Measurements from ENCODE around the gene RASA3. TPM values are rescaled to one million over a fixed set of nuclear protein-coding genes. Genes with fewer than 3 reads are reported as not detected.

RASA3 gene
- total and polyA plus RNA-seq, 10 of the 15 experiments (the other 5 are each of a cell fraction or from before 2014, with no cell fraction given) = 0.79 to 33.9 (median 17.6) TPM

DNA sequence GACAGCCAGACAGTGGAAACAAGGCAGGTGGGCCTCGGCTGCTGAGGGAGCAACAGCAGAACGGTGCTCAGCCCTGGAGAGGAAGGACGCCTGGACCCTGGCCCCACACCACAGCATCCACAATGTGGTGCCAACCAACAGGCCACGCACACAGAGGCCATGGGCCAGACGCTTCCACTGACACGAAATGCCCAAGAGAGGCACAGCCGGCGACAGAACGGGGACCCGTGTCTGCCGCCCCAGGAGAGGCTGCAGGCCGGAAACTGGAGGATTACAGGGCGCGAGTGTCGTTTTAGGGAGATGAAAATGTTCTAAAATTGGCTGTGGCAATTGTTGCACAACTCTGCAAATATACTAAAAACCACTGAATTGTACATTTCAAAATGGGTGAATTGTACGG, 69.7 kb downstream of the RASA3 start:
- 81% methylated on average over 16 of the region's 16 CpGs for WGBS (ENCODE audit: insufficient coverage, insufficient replicate concordance, low lambda C conversion rate, missing lambda C conversion rate)
- no peak overlapping the region for H2AFZ ChIP-seq (ENCODE audit: control insufficient read depth, low read depth, low read length)
- H3K4me2 ChIP-seq (ENCODE audit: control insufficient read depth, insufficient read depth) = no peak overlapping the region
- intact Hi-C loops (cut with micrococcal nuclease; ENCODE audit: unreplicated experiment) (no loop called here), in situ Hi-C loops (cut with MboI) (no loop called here)
- no peaks in the 10 kb centered on the region for H3K27me3 ChIP-seq (replicated peaks in 1 of 2; ENCODE audit: control insufficient read depth in 2 of 2, insufficient read depth in 2 of 2, low read length in 1 of 2)
- peaks cover 14% of the 10 kb centered on the region for H3K79me2 ChIP-seq (ENCODE audit: control insufficient read depth, insufficient read depth, low read length)
- FAIRE-seq = no peak
- ChIA-PET CTCF (no interaction called here), SMC1A (ENCODE audit: uncharacterized antibody, unreplicated experiment) (no interaction called here), POLR2A (no interaction called here), RAD21 (ENCODE audit: unreplicated experiment) (no interaction called here)
- H3K27ac ChIP-seq (ENCODE audit: control insufficient read depth, insufficient read depth) = no peak overlapping the region
- TF ChIP-seq IRF3 (IDR thresholded peaks at IDR 0.05) (no peak), POLR2AphosphoS2 (IDR thresholded peaks at IDR 0.05; ENCODE audit: low read depth, low read length) (no peak), ZNF207 (IDR thresholded peaks at IDR 0.05; ENCODE audit: borderline replicate concordance) (no peak), HDAC6 (IDR thresholded peaks at IDR 0.05; ENCODE audit: unreplicated experiment) (no peak), RB1 (IDR thresholded peaks at IDR 0.05; ENCODE audit: borderline replicate concordance) (no peak), YY1 (IDR thresholded peaks at IDR 0.05; ENCODE audit: low read depth, low read length) (no peak), SUPT20H (IDR thresholded peaks at IDR 0.05; ENCODE audit: borderline replicate concordance, control insufficient read depth, low read depth, low read length) (no peak), MTA3 (IDR thresholded peaks at IDR 0.05; ENCODE audit: borderline replicate concordance, low read length) (no peak), ZBTB11 (CRISPR knock-in tag; IDR thresholded peaks at IDR 0.05) (no peak), LARP7 (IDR thresholded peaks at IDR 0.05) (no peak), NR2F1 (conservative IDR thresholded peaks at IDR 0.05) (no peak), NFXL1 (IDR thresholded peaks at IDR 0.05; ENCODE audit: borderline replicate concordance) (no peak), HDGF (IDR thresholded peaks at IDR 0.05) (no peak), MEF2A (IDR thresholded peaks at IDR 0.05; ENCODE audit: insufficient read depth, low read depth, low read length) (no peak), RCOR1 (conservative IDR thresholded peaks at IDR 0.05; ENCODE audit: low read depth, low read length) (no peak), ZBTB4 (CRISPR knock-in tag; IDR thresholded peaks at IDR 0.05) (no peak), KAT2A (conservative IDR thresholded peaks at IDR 0.05; ENCODE audit: control insufficient read depth, low read depth, low read length) (no peak)
- no peak for ATAC-seq
- no peak overlapping the region for H3K9ac ChIP-seq (ENCODE audit: control insufficient read depth, insufficient read depth, low read length)
- BruUV-seq (replicated peaks) = no TSS peak
- no peaks in the 10 kb centered on the region for H3K9me3 ChIP-seq (replicated peaks; ENCODE audit: control insufficient read depth, insufficient read depth, low read length)
- no peaks in the 10 kb centered on the region for H4K20me1 ChIP-seq (ENCODE audit: control insufficient read depth, insufficient read depth)
- no peak for DNase-seq (ENCODE audit: low read depth, low spot score)
- H3K4me1 ChIP-seq (ENCODE audit: control insufficient read depth, insufficient read depth, low read length) = peaks cover 49% of the 10 kb centered on the region
- H3K36me3 ChIP-seq (ENCODE audit: control insufficient read depth in 2 of 2, insufficient read depth in 2 of 2, low read length in 1 of 2) = peaks cover 0 to 7% of the 10 kb centered on the region in 2 experiments; a peak in 3 of 4 replicates
- H3K4me3 ChIP-seq = no peak overlapping the region

All from GM12878 (cell line).